Hematopoietic multipotent progenitor cell treated with erythropoietin and hydrocortisone succinate and interleukin-3 and kit ligand, for 4 days (in vitro differentiated cells): ENCODE measurements around the gene TBRG4.

ENCODE experiments used
- DNase-seq: peaks from one replicate; pipeline ENCODE4 v3.0.0-alpha.2; 2015

Gene TBRG4

DNA sequence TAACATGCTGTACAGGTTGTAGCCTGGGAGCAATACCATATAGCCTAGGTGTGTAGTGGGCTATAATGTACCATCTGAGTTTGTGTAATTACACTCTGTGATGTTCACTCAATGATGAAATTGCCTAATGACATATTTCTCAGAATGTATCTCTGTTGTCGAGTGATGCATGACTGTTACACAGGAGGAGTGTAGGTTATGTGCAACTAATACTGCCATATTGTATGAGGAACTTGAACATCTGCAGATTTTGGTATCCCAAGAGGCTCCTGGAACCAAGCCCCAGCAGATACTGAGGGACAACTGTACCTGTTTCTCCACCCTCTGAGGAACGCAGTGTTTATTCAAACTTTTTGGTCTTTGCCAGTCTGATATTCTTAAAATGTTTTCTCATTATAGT is 61.3 kb downstream of the TBRG4 start:
- DNase-seq = no peak
